Measurements from ENCODE around the gene GATAD2B. TPM values are rescaled to one million over a fixed set of nuclear protein-coding genes. Genes with fewer than 3 reads are reported as not detected.

Gene GATAD2B
- total RNA-seq, 1 experiment from 2014 or later, result 46.9 TPM

DNA sequence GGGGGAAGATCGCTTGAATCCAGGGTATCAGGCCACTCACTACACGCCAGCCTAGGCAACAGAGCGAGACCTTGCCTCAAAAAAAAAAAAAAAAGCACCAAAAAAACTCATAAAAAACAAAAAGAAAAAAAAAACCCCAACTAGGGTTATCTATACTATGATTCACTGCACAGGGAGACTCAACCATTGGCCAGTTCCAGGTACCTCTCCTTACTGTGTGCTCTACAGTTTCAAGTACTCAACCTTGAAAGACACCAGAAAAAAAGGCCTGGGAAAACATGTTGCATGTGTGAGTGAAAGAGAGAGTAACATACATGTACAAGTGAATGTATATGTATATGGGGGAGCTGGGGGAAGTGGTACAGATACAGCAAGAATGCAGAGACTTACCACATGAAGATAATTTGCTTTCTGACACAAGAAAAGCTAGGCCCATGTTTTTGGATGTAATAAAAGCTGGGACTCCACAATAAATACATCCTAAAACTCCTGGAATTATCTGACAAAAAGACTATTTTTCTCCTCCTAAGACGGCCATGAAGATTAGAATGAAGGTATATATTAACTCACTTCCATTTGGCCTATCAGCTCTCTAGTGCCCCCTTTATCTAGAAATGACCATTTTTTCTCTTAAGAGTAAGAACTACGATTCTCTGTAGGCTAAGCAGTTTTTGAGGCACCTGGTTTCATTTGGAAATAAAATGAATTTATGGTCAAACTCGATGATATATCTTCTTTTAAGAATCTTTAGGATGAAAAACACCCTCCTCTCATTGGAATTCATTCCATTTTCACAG, 95.4 kb downstream of the GATAD2B start (continued):
- TF ChIP-seq, protein P1, sequence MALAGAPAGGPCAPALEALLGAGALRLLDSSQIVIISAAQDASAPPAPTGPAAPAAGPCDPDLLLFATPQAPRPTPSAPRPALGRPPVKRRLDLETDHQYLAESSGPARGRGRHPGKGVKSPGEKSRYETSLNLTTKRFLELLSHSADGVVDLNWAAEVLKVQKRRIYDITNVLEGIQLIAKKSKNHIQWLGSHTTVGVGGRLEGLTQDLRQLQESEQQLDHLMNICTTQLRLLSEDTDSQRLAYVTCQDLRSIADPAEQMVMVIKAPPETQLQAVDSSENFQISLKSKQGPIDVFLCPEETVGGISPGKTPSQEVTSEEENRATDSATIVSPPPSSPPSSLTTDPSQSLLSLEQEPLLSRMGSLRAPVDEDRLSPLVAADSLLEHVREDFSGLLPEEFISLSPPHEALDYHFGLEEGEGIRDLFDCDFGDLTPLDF (CRISPR knock-in tag; IDR thresholded peaks at IDR 0.05), result no peak

DNA sequence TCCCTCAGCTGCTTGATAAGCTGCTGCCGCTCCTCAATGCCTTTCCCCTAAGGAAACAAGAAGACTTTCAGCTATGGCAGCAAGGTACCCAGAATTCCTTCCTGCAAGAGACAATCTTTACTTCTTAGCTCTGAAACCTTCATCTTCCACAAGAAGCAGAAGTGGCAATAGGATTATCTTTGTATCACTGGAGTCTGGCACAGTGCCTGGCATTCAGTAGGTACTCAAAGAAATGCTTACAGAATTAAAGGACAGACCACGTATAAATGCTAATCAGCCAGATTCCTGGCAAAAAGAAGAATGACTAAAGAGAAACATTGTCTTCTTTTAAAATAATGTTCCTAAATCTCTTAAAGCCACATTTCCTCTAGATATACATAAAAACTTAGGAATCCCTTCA, 103.9 kb downstream of the GATAD2B start:
- Mint-ChIP-seq H3K9me3 (no peaks in the 10 kb centered on the region), H3K27ac (peak overlapping the region; percentile 60; the same call in 1 of the 2 replicates), H3K36me3 (peaks cover 49% of the 10 kb centered on the region), H3K4me1 (no peaks in the 10 kb centered on the region), H3K4me3 (no peak overlapping the region), H3K27me3 (ENCODE audit: low read depth) (no peaks in the 10 kb centered on the region)
- DNase-seq (ENCODE audit: low spot score) (no peak), ATAC-seq (no peak)
- TF ChIP-seq, protein P2, sequence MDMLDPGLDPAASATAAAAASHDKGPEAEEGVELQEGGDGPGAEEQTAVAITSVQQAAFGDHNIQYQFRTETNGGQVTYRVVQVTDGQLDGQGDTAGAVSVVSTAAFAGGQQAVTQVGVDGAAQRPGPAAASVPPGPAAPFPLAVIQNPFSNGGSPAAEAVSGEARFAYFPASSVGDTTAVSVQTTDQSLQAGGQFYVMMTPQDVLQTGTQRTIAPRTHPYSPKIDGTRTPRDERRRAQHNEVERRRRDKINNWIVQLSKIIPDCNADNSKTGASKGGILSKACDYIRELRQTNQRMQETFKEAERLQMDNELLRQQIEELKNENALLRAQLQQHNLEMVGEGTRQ (CRISPR knock-in tag; IDR thresholded peaks at IDR 0.05), result no peak
- TF ChIP-seq, protein P3, sequence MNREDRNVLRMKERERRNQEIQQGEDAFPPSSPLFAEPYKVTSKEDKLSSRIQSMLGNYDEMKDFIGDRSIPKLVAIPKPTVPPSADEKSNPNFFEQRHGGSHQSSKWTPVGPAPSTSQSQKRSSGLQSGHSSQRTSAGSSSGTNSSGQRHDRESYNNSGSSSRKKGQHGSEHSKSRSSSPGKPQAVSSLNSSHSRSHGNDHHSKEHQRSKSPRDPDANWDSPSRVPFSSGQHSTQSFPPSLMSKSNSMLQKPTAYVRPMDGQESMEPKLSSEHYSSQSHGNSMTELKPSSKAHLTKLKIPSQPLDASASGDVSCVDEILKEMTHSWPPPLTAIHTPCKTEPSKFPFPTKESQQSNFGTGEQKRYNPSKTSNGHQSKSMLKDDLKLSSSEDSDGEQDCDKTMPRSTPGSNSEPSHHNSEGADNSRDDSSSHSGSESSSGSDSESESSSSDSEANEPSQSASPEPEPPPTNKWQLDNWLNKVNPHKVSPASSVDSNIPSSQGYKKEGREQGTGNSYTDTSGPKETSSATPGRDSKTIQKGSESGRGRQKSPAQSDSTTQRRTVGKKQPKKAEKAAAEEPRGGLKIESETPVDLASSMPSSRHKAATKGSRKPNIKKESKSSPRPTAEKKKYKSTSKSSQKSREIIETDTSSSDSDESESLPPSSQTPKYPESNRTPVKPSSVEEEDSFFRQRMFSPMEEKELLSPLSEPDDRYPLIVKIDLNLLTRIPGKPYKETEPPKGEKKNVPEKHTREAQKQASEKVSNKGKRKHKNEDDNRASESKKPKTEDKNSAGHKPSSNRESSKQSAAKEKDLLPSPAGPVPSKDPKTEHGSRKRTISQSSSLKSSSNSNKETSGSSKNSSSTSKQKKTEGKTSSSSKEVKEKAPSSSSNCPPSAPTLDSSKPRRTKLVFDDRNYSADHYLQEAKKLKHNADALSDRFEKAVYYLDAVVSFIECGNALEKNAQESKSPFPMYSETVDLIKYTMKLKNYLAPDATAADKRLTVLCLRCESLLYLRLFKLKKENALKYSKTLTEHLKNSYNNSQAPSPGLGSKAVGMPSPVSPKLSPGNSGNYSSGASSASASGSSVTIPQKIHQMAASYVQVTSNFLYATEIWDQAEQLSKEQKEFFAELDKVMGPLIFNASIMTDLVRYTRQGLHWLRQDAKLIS (CRISPR knock-in tag; IDR thresholded peaks at IDR 0.05; ENCODE audit: borderline replicate concordance), result no peak
- TF ChIP-seq HMGA2 (CRISPR knock-in tag; IDR thresholded peaks at IDR 0.05) (no peak), TEAD4 (CRISPR knock-in tag; IDR thresholded peaks at IDR 0.05) (no peak), NR2C2 (CRISPR knock-in tag; IDR thresholded peaks at IDR 0.05) (no peak), RORB (CRISPR knock-in tag; IDR thresholded peaks at IDR 0.05) (no peak)
- TF ChIP-seq, protein P4, sequence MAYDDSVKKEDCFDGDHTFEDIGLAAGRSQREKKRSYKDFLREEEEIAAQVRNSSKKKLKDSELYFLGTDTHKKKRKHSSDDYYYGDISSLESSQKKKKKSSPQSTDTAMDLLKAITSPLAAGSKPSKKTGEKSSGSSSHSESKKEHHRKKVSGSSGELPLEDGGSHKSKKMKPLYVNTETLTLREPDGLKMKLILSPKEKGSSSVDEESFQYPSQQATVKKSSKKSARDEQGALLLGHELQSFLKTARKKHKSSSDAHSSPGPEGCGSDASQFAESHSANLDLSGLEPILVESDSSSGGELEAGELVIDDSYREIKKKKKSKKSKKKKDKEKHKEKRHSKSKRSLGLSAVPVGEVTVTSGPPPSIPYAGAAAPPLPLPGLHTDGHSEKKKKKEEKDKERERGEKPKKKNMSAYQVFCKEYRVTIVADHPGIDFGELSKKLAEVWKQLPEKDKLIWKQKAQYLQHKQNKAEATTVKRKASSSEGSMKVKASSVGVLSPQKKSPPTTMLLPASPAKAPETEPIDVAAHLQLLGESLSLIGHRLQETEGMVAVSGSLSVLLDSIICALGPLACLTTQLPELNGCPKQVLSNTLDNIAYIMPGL (CRISPR knock-in tag; IDR thresholded peaks at IDR 0.05), result no peak
- TF ChIP-seq, protein P5, sequence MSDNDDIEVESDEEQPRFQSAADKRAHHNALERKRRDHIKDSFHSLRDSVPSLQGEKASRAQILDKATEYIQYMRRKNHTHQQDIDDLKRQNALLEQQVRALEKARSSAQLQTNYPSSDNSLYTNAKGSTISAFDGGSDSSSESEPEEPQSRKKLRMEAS (CRISPR knock-in tag; IDR thresholded peaks at IDR 0.05), result no peak
- ChIA-PET CTCF (no interaction called here), POLR2A (no interaction called here)

DNA sequence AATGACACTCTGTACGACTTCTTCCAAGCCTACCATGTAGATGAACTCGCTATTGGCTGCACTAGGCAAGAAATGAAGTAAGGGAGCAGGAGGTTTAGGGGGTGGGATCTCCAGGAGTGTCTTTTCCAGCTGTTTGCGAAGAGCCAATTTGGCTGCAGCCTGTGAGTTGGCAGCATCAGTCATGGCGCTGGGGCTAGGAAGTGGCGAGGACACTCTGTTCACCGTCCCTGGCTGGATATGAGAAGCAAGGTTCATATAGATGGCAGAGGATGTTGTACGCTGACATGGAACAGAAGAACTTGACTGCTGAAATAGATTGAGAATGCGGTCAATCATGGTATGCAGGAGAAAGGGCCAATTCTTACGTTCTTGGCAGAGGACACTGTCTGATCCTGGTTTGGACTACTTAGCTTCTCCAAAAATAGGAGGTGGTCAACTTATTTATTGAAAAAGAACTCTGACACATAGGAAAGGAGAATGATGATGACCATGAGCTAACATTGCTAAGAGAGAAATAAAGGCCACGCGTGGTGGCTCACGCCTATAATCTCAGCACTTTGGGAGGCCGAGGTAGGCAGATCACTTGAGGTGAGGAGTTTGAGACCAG, 106.4 kb downstream of the GATAD2B start:
- Mint-ChIP-seq H3K27ac (no peak overlapping the region), H3K27me3 (ENCODE audit: low read depth) (no peaks in the 10 kb centered on the region), H3K36me3 (peaks cover 64% of the 10 kb centered on the region), H3K4me3 (no peak overlapping the region), H3K9me3 (no peaks in the 10 kb centered on the region), H3K4me1 (no peaks in the 10 kb centered on the region)
- no peak for DNase-seq (ENCODE audit: low spot score)
- POLR2A ChIA-PET, result no interaction called here
- CTCF ChIA-PET, result interaction anchor here (0.6 to 1.5 kb wide), 3 partner anchors 14 to 130 kb away, joined by 3 to 4 read pairs (median 3); partner anchors contain the start of gene DENND4B
- no peak for ATAC-seq
- TF ChIP-seq, protein P6, sequence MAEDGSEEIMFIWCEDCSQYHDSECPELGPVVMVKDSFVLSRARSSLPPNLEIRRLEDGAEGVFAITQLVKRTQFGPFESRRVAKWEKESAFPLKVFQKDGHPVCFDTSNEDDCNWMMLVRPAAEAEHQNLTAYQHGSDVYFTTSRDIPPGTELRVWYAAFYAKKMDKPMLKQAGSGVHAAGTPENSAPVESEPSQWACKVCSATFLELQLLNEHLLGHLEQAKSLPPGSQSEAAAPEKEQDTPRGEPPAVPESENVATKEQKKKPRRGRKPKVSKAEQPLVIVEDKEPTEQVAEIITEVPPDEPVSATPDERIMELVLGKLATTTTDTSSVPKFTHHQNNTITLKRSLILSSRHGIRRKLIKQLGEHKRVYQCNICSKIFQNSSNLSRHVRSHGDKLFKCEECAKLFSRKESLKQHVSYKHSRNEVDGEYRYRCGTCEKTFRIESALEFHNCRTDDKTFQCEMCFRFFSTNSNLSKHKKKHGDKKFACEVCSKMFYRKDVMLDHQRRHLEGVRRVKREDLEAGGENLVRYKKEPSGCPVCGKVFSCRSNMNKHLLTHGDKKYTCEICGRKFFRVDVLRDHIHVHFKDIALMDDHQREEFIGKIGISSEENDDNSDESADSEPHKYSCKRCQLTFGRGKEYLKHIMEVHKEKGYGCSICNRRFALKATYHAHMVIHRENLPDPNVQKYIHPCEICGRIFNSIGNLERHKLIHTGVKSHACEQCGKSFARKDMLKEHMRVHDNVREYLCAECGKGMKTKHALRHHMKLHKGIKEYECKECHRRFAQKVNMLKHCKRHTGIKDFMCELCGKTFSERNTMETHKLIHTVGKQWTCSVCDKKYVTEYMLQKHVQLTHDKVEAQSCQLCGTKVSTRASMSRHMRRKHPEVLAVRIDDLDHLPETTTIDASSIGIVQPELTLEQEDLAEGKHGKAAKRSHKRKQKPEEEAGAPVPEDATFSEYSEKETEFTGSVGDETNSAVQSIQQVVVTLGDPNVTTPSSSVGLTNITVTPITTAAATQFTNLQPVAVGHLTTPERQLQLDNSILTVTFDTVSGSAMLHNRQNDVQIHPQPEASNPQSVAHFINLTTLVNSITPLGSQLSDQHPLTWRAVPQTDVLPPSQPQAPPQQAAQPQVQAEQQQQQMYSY (CRISPR knock-in tag; IDR thresholded peaks at IDR 0.05), result no peak
- no peak for TF ChIP-seq JAZF1 (CRISPR knock-in tag; IDR thresholded peaks at IDR 0.05)
- TF ChIP-seq, protein P7, sequence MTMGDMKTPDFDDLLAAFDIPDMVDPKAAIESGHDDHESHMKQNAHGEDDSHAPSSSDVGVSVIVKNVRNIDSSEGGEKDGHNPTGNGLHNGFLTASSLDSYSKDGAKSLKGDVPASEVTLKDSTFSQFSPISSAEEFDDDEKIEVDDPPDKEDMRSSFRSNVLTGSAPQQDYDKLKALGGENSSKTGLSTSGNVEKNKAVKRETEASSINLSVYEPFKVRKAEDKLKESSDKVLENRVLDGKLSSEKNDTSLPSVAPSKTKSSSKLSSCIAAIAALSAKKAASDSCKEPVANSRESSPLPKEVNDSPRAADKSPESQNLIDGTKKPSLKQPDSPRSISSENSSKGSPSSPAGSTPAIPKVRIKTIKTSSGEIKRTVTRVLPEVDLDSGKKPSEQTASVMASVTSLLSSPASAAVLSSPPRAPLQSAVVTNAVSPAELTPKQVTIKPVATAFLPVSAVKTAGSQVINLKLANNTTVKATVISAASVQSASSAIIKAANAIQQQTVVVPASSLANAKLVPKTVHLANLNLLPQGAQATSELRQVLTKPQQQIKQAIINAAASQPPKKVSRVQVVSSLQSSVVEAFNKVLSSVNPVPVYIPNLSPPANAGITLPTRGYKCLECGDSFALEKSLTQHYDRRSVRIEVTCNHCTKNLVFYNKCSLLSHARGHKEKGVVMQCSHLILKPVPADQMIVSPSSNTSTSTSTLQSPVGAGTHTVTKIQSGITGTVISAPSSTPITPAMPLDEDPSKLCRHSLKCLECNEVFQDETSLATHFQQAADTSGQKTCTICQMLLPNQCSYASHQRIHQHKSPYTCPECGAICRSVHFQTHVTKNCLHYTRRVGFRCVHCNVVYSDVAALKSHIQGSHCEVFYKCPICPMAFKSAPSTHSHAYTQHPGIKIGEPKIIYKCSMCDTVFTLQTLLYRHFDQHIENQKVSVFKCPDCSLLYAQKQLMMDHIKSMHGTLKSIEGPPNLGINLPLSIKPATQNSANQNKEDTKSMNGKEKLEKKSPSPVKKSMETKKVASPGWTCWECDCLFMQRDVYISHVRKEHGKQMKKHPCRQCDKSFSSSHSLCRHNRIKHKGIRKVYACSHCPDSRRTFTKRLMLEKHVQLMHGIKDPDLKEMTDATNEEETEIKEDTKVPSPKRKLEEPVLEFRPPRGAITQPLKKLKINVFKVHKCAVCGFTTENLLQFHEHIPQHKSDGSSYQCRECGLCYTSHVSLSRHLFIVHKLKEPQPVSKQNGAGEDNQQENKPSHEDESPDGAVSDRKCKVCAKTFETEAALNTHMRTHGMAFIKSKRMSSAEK (CRISPR knock-in tag; IDR thresholded peaks at IDR 0.05; ENCODE audit: borderline replicate concordance), result no peak
- no peak for TF ChIP-seq RORB (CRISPR knock-in tag; IDR thresholded peaks at IDR 0.05)
- no peak for TF ChIP-seq ZBTB21 (CRISPR knock-in tag; IDR thresholded peaks at IDR 0.05; ENCODE audit: borderline replicate concordance)

All from WTC11 (cell line).